HepG2 (cell line): Measurements from ENCODE around the gene NUDT21. TPM values are rescaled to one million over a fixed set of nuclear protein-coding genes. Genes with fewer than 3 reads are reported as not detected.

Experiments
- ATF3 ChIP-seq: sonication (generic); formaldehyde crosslinking; IDR thresholded peaks from 2 replicates; pipeline ENCODE4 v1.4.0; 2020; ENCODE audit warnings: missing genetic modification reagents
- CBX5 ChIP-seq: sonication (generic); formaldehyde crosslinking; IDR thresholded peaks from 2 replicates; pipeline ENCODE4 v1.4.0; 2020; ENCODE audit warnings: missing genetic modification reagents, borderline replicate concordance
- CTCF ChIP-seq: sonication (generic); formaldehyde crosslinking; IDR thresholded peaks from 2 replicates; pipeline ENCODE4 v1.5.0; 2020; ENCODE audit warnings: mild to moderate bottlenecking, missing genetic modification reagents, moderate library complexity
- IKZF4 ChIP-seq: sonication (generic); formaldehyde crosslinking; IDR thresholded peaks from 2 replicates; pipeline ENCODE4 v1.5.1; 2020; ENCODE audit warnings: borderline replicate concordance, mild to moderate bottlenecking, low read depth, missing genetic modification reagents; ENCODE audit errors: not compliant biosample characterization
- KDM5B ChIP-seq: sonication (generic); formaldehyde crosslinking; IDR thresholded peaks from 2 replicates; pipeline ENCODE4 v1.4.0; 2020; ENCODE audit warnings: missing genetic modification reagents, mild to moderate bottlenecking, borderline replicate concordance
- KLF12 ChIP-seq: sonication (generic); formaldehyde crosslinking; IDR thresholded peaks from 2 replicates; pipeline ENCODE4 v1.4.0; 2020; ENCODE audit warnings: missing genetic modification reagents, borderline replicate concordance
- KLF6 ChIP-seq: IDR thresholded peaks from 2 replicates; pipeline ENCODE4 v1.8.0; 2016; ENCODE audit warnings: missing biosample characterization, missing genetic modification reagents
- LBX2 ChIP-seq: sonication (generic); formaldehyde crosslinking; IDR thresholded peaks from 2 replicates; pipeline ENCODE4 v1.5.0; 2020; ENCODE audit warnings: missing genetic modification reagents, mild to moderate bottlenecking, borderline replicate concordance
- MXD4 ChIP-seq: IDR thresholded peaks from 2 replicates; pipeline ENCODE4 v1.6.1; 2016; ENCODE audit warnings: mild to moderate bottlenecking, missing biosample characterization, missing genetic modification reagents
- NFE2L2 ChIP-seq: fragments of 150-350 bp; IDR thresholded peaks from 2 replicates; pipeline ENCODE4 v1.6.1; 2014; ENCODE audit warnings: low read length
- NFIB ChIP-seq: sonication (generic); formaldehyde crosslinking; IDR thresholded peaks from 2 replicates; pipeline ENCODE4 v1.9.0; 2021; ENCODE audit warnings: missing genetic modification reagents, mild to moderate bottlenecking, borderline replicate concordance
- PCBP2 ChIP-seq: fragments of 200-400 bp; formaldehyde crosslinking; optimal IDR thresholded peaks from 2 replicates; pipeline ENCODE3; 2018; ENCODE audit warnings: low read length, low read depth; ENCODE audit not compliant: poor library complexity, severe bottlenecking
- PRDM15 ChIP-seq: sonication (generic); formaldehyde crosslinking; IDR thresholded peaks from 2 replicates; pipeline ENCODE4 v1.4.0; 2020; ENCODE audit warnings: missing genetic modification reagents
- SP2 ChIP-seq: sonication (generic); formaldehyde crosslinking; IDR thresholded peaks from 2 replicates; pipeline ENCODE4 v1.5.1; 2020; ENCODE audit warnings: mild to moderate bottlenecking, missing genetic modification reagents
- ZBTB43 ChIP-seq: sonication (generic); formaldehyde crosslinking; conservative IDR thresholded peaks from 2 replicates; pipeline ENCODE4 v1.4.0; 2020; ENCODE audit warnings: missing genetic modification reagents
- ZEB1 ChIP-seq: IDR thresholded peaks from 2 replicates; pipeline ENCODE4 v1.6.1; 2012; ENCODE audit warnings: mild to moderate bottlenecking, low read depth, inconsistent platforms; ENCODE audit not compliant: insufficient replicate concordance
- ZFP82 ChIP-seq: sonication (generic); formaldehyde crosslinking; IDR thresholded peaks from 2 replicates; pipeline ENCODE4 v1.5.1; 2020; ENCODE audit warnings: mild to moderate bottlenecking, missing genetic modification reagents, borderline replicate concordance
- ZNF230 ChIP-seq: sonication (generic); formaldehyde crosslinking; IDR thresholded peaks from 2 replicates; pipeline ENCODE4 v1.4.0; 2020; ENCODE audit warnings: mild to moderate bottlenecking, missing genetic modification reagents
- ZNF276 ChIP-seq: sonication (generic); formaldehyde crosslinking; IDR thresholded peaks from 2 replicates; pipeline ENCODE4 v1.4.0; 2020; ENCODE audit warnings: mild to moderate bottlenecking, low read depth, missing genetic modification reagents
- ZNF7 ChIP-seq: IDR thresholded peaks from 2 replicates; pipeline ENCODE4 v1.6.1; 2016; ENCODE audit warnings: missing biosample characterization, missing genetic modification reagents
- polyA plus RNA-seq, 8 experiments: library from polyadenylated mRNA; depleted of rRNA in 3 of 8; stranded (reverse) in 7 of 8; unstranded in 1 of 8; fragments of >200 nt; fragmentation: Illumina TruSeq in 4 of 8; extraction: Trizol in 4 of 8; gene quantifications; 2 replicates each; pipeline versions ENCODE4 v1.2.1 to v1.2.3, GENCODE V29; 2011 to 2016; ENCODE audit warnings: low read depth in 4 of 8, missing spikeins in 1 of 8, mixed read lengths in 1 of 8; ENCODE audit not compliant: insufficient read depth in 1 of 8
- total RNA-seq, 5 experiments: library from RNA; depleted of rRNA; stranded (reverse); fragments of >200 nt; fragmentation: Illumina TruSeq; extraction: Trizol; gene quantifications; 2 replicates each; pipeline ENCODE4 v1.2.3, GENCODE V29; 2016; ENCODE audit warnings: low read depth in 1 of 5

The NUDT21 gene
- total and polyA plus RNA-seq, 2 of the 13 experiments (the other 11 are each of a cell fraction or from before 2014, with no cell fraction given), result 177 to 210 TPM

GRCh38 chr16:56424791-56425438 is 26.2 kb downstream of the NUDT21 start (continued):
- TF ChIP-seq PCBP2, result no peak
- TF ChIP-seq PRDM15 (CRISPR knock-in tag), result no peak
- TF ChIP-seq SP2, result no peak
- TF ChIP-seq CBX5 (CRISPR knock-in tag), result no peak
- TF ChIP-seq ZNF7 (CRISPR knock-in tag), result no peak
- peak; percentile 43; the same call in 1 of the 2 replicates for TF ChIP-seq KDM5B (CRISPR knock-in tag)
- no peak for TF ChIP-seq ZNF276 (CRISPR knock-in tag)
- no peak for TF ChIP-seq KLF6 (CRISPR knock-in tag)
- TF ChIP-seq IKZF4, result no peak
- TF ChIP-seq NFIB, result no peak
- TF ChIP-seq ZNF230 (CRISPR knock-in tag), result no peak
- TF ChIP-seq ZEB1, result no peak
- peak; percentile 76; the same call in 1 of the 2 replicates for TF ChIP-seq LBX2 (CRISPR knock-in tag)
- TF ChIP-seq ATF3 (CRISPR knock-in tag), result no peak; the same call in 1 of the 2 replicates
- no peak for TF ChIP-seq CTCF
- TF ChIP-seq KLF12, result no peak
- no peak; the same call in 1 of the 2 replicates for TF ChIP-seq ZFP82 (CRISPR knock-in tag)
- TF ChIP-seq NFE2L2, result no peak
- TF ChIP-seq MXD4, result no peak
- no peak for TF ChIP-seq ZBTB43 (CRISPR knock-in tag)
